ENCODE measurements around the gene RASGRF1.

The RASGRF1 gene

GRCh38 chr15:79047676-79048439 lies 42.7 kb downstream of the RASGRF1 start:
- ChIA-PET CTCF (interaction anchor here (0.6 to 1.5 kb wide), 2 partner anchors 53 to 137 kb away, joined by 3 read pairs; no protein-coding TSS in a partner anchor), POLR2A (ENCODE audit: low non-redundant PET) (no interaction called here)
- H3K27ac ChIP-seq = no peak overlapping the region
- TF ChIP-seq, protein P1, sequence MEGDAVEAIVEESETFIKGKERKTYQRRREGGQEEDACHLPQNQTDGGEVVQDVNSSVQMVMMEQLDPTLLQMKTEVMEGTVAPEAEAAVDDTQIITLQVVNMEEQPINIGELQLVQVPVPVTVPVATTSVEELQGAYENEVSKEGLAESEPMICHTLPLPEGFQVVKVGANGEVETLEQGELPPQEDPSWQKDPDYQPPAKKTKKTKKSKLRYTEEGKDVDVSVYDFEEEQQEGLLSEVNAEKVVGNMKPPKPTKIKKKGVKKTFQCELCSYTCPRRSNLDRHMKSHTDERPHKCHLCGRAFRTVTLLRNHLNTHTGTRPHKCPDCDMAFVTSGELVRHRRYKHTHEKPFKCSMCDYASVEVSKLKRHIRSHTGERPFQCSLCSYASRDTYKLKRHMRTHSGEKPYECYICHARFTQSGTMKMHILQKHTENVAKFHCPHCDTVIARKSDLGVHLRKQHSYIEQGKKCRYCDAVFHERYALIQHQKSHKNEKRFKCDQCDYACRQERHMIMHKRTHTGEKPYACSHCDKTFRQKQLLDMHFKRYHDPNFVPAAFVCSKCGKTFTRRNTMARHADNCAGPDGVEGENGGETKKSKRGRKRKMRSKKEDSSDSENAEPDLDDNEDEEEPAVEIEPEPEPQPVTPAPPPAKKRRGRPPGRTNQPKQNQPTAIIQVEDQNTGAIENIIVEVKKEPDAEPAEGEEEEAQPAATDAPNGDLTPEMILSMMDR (conservative IDR thresholded peaks at IDR 0.05; ENCODE audit: low read depth) = no peak
- DNase-seq (ENCODE audit: low spot score) = no peak

DNA sequence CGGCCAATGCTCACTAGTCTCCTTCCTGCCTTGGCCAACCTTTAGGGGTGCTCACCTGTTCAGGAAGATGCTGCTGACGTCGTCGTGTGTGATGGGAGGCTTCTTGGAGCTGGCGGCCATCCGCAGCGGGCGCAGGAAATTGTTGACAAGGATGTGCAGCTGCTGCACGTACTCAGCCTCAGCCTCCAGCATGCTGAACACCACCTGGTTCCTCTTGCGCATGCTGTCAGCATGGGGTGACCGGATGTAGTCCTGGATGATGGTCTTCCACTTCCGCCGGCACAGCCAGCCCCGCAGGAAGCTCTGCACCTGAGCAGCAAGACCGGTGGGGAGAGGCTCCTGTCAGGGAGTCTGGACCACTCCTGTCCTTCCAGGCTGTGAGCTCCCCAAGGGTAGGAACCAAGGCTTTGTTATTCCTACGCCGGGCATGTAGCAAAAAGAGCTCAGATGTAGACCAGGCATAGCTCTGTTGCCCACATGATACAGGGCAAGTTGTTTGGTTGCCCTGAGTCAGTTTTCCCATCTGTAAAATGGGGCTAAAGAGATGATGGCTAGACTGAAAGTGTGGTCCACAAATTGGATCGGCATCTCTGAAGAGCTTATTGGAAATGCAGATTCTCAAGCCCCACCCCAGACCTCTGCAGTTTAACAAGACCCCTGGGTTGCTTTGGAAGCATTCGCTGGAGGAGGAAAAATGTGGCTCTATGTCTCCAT lies 43.7 kb downstream of the RASGRF1 start:
- no peak for DNase-seq (ENCODE audit: low spot score)
- POLR2A ChIA-PET (ENCODE audit: low non-redundant PET) = no interaction called here
- CTCF ChIA-PET = interaction anchor here (0.6 to 1.4 kb wide), 2 partner anchors 11 to 700 kb away, joined by 3 to 9 read pairs; no protein-coding TSS in a partner anchor
- H3K27ac ChIP-seq = no peak overlapping the region
- TF ChIP-seq, protein P1 (conservative IDR thresholded peaks at IDR 0.05; ENCODE audit: low read depth) = no peak

GRCh38 chr15:79045041-79045440 lies 45.5 kb downstream of the RASGRF1 start:
- no peak for DNase-seq (ENCODE audit: low spot score)
- H3K27ac ChIP-seq = no peak overlapping the region
- TF ChIP-seq, protein P1 (conservative IDR thresholded peaks at IDR 0.05; ENCODE audit: low read depth) = no peak
- CTCF ChIA-PET = no interaction called here
- POLR2A ChIA-PET (ENCODE audit: low non-redundant PET) = no interaction called here

- DNase-seq (ENCODE audit: low spot score) = no peak
- ChIA-PET POLR2A (ENCODE audit: low non-redundant PET) (no interaction called here), CTCF (interaction anchor here (0.7 to 1.4 kb wide), 2 partner anchors 14 to 16 kb away, joined by 3 read pairs; no protein-coding TSS in a partner anchor)
- TF ChIP-seq, protein P1 (conservative IDR thresholded peaks at IDR 0.05; ENCODE audit: low read depth) = no peak
- no peak overlapping the region for H3K27ac ChIP-seq
Measured at GRCh38 chr15:79042213-79042928, 48.2 kb downstream of the RASGRF1 start.

DNA sequence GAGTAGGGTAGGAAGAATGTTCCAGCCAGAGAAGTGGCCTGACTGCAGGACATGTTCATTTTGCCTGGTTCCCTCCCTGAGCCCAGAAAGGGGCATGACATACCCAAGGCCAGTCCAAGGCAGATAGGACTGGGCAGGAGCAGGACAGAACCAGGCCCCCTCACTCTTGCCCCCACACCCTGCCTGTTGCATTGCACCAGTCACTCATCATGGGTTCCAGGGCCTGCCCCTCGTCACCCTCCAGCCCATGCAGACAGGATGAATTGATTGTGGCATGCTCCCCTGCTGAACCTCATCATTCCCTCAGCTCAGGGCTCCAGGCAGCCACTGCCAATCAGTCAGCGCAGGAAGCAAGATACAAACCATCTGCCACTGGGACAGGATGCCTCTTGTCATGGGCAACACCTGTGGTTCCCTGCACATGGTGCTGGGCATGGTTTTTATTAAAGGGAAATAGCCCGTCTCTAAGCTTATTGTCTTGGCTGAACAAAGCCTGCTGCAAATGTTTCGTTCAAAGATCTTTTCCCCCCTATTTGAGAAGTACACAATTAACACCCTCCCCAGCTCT lies 48.9 kb downstream of the RASGRF1 start:
- TF ChIP-seq, protein P1 (conservative IDR thresholded peaks at IDR 0.05; ENCODE audit: low read depth) = no peak
- CTCF ChIA-PET = interaction anchor here (0.7 kb wide), 1 partner anchor 15 kb away, joined by 3 read pairs; no protein-coding TSS in a partner anchor
- no peak overlapping the region for H3K27ac ChIP-seq
- no peak for DNase-seq (ENCODE audit: low spot score)
- POLR2A ChIA-PET (ENCODE audit: low non-redundant PET) = no interaction called here

DNA sequence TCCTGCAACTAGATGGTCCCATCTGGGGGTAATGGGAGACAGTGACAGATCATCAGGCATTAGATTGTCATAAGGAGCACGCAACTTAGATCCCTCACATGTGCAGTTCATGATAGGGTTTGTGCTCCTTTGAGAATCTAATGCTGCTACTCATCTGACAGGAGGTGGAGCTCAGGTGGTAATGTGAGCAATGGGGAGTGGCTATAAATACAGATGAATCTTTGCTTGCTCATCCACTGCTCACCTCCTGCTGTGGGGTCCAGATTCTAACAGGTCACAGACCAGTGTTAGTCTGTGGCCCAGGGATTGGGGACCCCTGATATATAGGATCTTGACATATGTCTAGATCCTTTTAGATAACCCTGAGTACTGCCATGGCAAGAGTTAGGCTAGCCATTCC lies 52.7 kb downstream of the RASGRF1 start:
- DNase-seq (ENCODE audit: low spot score) = no peak
- no peak overlapping the region for H3K27ac ChIP-seq
- TF ChIP-seq, protein P1 (conservative IDR thresholded peaks at IDR 0.05; ENCODE audit: low read depth) = no peak
- ChIA-PET POLR2A (ENCODE audit: low non-redundant PET) (no interaction called here), CTCF (interaction anchor here (1.3 kb wide), 1 partner anchor 9 kb away, joined by 6 read pairs; no protein-coding TSS in a partner anchor)
